Neural cell (in vitro differentiated cells): ENCODE measurements around the gene LNX1. TPM values are rescaled to one million over a fixed set of nuclear protein-coding genes. Genes with fewer than 3 reads are reported as not detected.

Source experiments
- H2AFZ ChIP-seq: fragments of 200-600, 300-800 bp; sonication (generic), shearing (Covaris generic); 2 replicates; pipeline ENCODE4 v1.6.0; 2014; ENCODE audit warnings: low read depth, mild to moderate bottlenecking, antibody characterized with exemption, low read length, moderate library complexity
- H3F3A ChIP-seq: fragments of 200-600 bp; shearing (Covaris generic); 2 replicates; pipeline ENCODE4 v1.6.1; 2016; ENCODE audit warnings: mild to moderate bottlenecking, moderate library complexity, mixed read lengths, antibody characterized with exemption, low read length; ENCODE audit not compliant: insufficient read depth, poor library complexity, severe bottlenecking
- H3K27ac ChIP-seq: fragments of 200-600, 300-800 bp; sonication (generic), shearing (Covaris generic); 2 replicates; pipeline ENCODE4 v1.5.1; 2014; ENCODE audit warnings: mild to moderate bottlenecking, low read length, moderate library complexity
- H3K27me3 ChIP-seq: fragments of 300-800, 200-600 bp; sonication (generic), shearing (Covaris generic); 2 replicates; pipeline ENCODE4 v1.6.0; 2014; ENCODE audit warnings: mild to moderate bottlenecking, low read depth, low read length, moderate library complexity; ENCODE audit not compliant: insufficient read depth
- H3K36me3 ChIP-seq: fragments of 300-800, 200-600 bp; sonication (generic), shearing (Covaris generic); 2 replicates; pipeline ENCODE4 v1.5.1; 2014; ENCODE audit warnings: mild to moderate bottlenecking, antibody characterized with exemption, low read length, moderate library complexity; ENCODE audit not compliant: insufficient read depth
- H3K4me2 ChIP-seq: fragments of 300-800, 200-600 bp; sonication (generic), shearing (Covaris generic); 2 replicates; pipeline ENCODE4 v1.6.0; 2014; ENCODE audit warnings: mild to moderate bottlenecking, low read length
- H3K4me3 ChIP-seq: fragments of 300-800, 200-600 bp; sonication (generic), shearing (Covaris generic); 2 replicates; pipeline ENCODE4 v1.5.1; 2014; ENCODE audit warnings: mild to moderate bottlenecking, low read length, moderate library complexity
- H3K79me2 ChIP-seq: fragments of 200-600 bp; shearing (Covaris generic); replicated peaks from 2 replicates; pipeline ENCODE4 v1.6.0; 2014; ENCODE audit warnings: mild to moderate bottlenecking, low read length, moderate library complexity; ENCODE audit not compliant: insufficient read depth
- H3K9ac ChIP-seq: fragments of 300-800, 200-600 bp; sonication (generic), shearing (Covaris generic); 2 replicates; pipeline ENCODE4 v1.6.1; 2016; ENCODE audit warnings: mild to moderate bottlenecking, low read length, mixed read lengths
- H3K9me2 ChIP-seq: fragments of 200-600 bp; shearing (Covaris generic); 2 replicates; pipeline ENCODE4 v1.6.1; 2016; ENCODE audit warnings: mild to moderate bottlenecking, low read length, mixed read lengths; ENCODE audit not compliant: insufficient read depth
- H3K9me3 ChIP-seq: fragments of 200-600, 300-800 bp; sonication (generic), shearing (Covaris generic); 2 replicates; pipeline ENCODE4 v1.6.1; 2016; ENCODE audit warnings: mild to moderate bottlenecking, mixed run types, low read length, moderate library complexity, mixed read lengths
- H4K20me1 ChIP-seq: fragments of 200-600 bp; shearing (Covaris generic); 2 replicates; pipeline ENCODE4 v1.6.1; 2016; ENCODE audit warnings: mild to moderate bottlenecking, mixed run types; ENCODE audit not compliant: insufficient read depth
- CTCF ChIP-seq: fragments of 450-650 bp; IDR thresholded peaks from 2 replicates; pipeline ENCODE4 v1.5.1; 2014; ENCODE audit warnings: antibody characterized with exemption, mild to moderate bottlenecking, moderate library complexity; ENCODE audit not compliant: poor library complexity, severe bottlenecking
- EP300 ChIP-seq: fragments of 450-650 bp; conservative IDR thresholded peaks from 2 replicates; pipeline ENCODE4 v1.6.1; 2014; ENCODE audit warnings: antibody characterized with exemption, mild to moderate bottlenecking, moderate library complexity; ENCODE audit not compliant: poor library complexity, severe bottlenecking
- EZH2 ChIP-seq: fragments of 200-600, 300-800 bp; shearing (Covaris generic), sonication (generic); IDR thresholded peaks from 2 replicates; pipeline ENCODE4 v1.6.1; 2014; ENCODE audit warnings: antibody characterized with exemption, low read length, borderline replicate concordance, mild to moderate bottlenecking; ENCODE audit not compliant: insufficient read depth, poor library complexity, severe bottlenecking
- MXI1 ChIP-seq: fragments of 450-650 bp; conservative IDR thresholded peaks from 2 replicates; pipeline ENCODE4 v1.6.1; 2014; ENCODE audit warnings: antibody characterized with exemption, mild to moderate bottlenecking; ENCODE audit not compliant: poor library complexity, severe bottlenecking
- POLR2AphosphoS5 ChIP-seq: IDR thresholded peaks from 2 replicates; pipeline ENCODE4 v1.6.1; 2012
- RAD21 ChIP-seq: fragments of 450-650 bp; conservative IDR thresholded peaks from 2 replicates; pipeline ENCODE4 v1.6.1; 2014; ENCODE audit warnings: antibody characterized with exemption, mild to moderate bottlenecking, moderate library complexity
- REST ChIP-seq: IDR thresholded peaks from 2 replicates; pipeline ENCODE4 v1.6.1; 2012; ENCODE audit warnings: borderline replicate concordance
- SMC3 ChIP-seq: fragments of 450-650 bp; conservative IDR thresholded peaks from 2 replicates; pipeline ENCODE4 v1.6.1; 2014; ENCODE audit warnings: antibody characterized with exemption, mild to moderate bottlenecking, moderate library complexity; ENCODE audit not compliant: poor library complexity
- TAF1 ChIP-seq: IDR thresholded peaks from 2 replicates; pipeline ENCODE4 v1.6.1; 2012; ENCODE audit warnings: low read depth
- polyA plus RNA-seq: library from polyadenylated mRNA; depleted of rRNA; stranded (reverse); fragments of >200 nt; gene quantifications from 2 replicates; pipeline ENCODE4 v1.2.3, GENCODE V29; 2014

The LNX1 gene
- polyA plus RNA-seq, 1 donor from 2014 or later = 3.4 TPM

GRCh38 chr4:53479736-53480525 is 111.4 kb downstream of the LNX1 start:
- TF ChIP-seq MXI1 (no peak), CTCF (no peak), POLR2AphosphoS5 (no peak), RAD21 (no peak), REST (no peak), EZH2 (no peak), SMC3 (no peak), TAF1 (no peak), EP300 (no peak)
- Histone ChIP-seq H2AFZ (no peak overlapping the region), H3K9ac (no peak overlapping the region)

GRCh38 chr4:53478671-53479456 is 112.4 kb downstream of the LNX1 start:
- Histone ChIP-seq H3K4me3 (no peak overlapping the region), H3K27me3 (no peaks in the 10 kb centered on the region), H3K36me3 (no peaks in the 10 kb centered on the region), H3K4me2 (no peak overlapping the region), H3K9ac (no peak overlapping the region), H4K20me1 (no peaks in the 10 kb centered on the region), H3K9me3 (no peaks in the 10 kb centered on the region), H3F3A (no peaks in the 10 kb centered on the region), H3K79me2 (no peaks in the 10 kb centered on the region), H3K9me2 (no peaks in the 10 kb centered on the region), H2AFZ (no peak overlapping the region), H3K27ac (no peak overlapping the region)
- TF ChIP-seq SMC3 (no peak), POLR2AphosphoS5 (no peak), REST (no peak), TAF1 (no peak), EZH2 (no peak), EP300 (no peak), MXI1 (no peak), CTCF (no peak), RAD21 (no peak)

More at GRCh38 chr4:53479736-53480525, 111.4 kb downstream of the LNX1 start:
- H3K27me3 ChIP-seq = no peaks in the 10 kb centered on the region
- H3K79me2 ChIP-seq = no peaks in the 10 kb centered on the region
- no peaks in the 10 kb centered on the region for H4K20me1 ChIP-seq
- H3K27ac ChIP-seq = no peak overlapping the region
- H3K36me3 ChIP-seq = no peaks in the 10 kb centered on the region
- H3K9me2 ChIP-seq = no peaks in the 10 kb centered on the region
- no peak overlapping the region for H3K4me2 ChIP-seq
- no peaks in the 10 kb centered on the region for H3F3A ChIP-seq
- H3K4me3 ChIP-seq = no peak overlapping the region
- no peaks in the 10 kb centered on the region for H3K9me3 ChIP-seq
